OCI-LY7 (cell line): ENCODE measurements around the gene TCERG1L. TPM values are rescaled to one million over a fixed set of nuclear protein-coding genes. Genes with fewer than 3 reads are reported as not detected.

Experiments used
- Bru-seq: library from RNA; stranded (reverse); fragments of 400-500 nt; gene quantifications from one replicate; lab custom pipeline; 2021; lab: Mats Ljungman, UMichigan
- BruChase-seq, 2 experiments: library from RNA; stranded (reverse); fragments of 400-500 nt; gene quantifications; one replicate each; lab custom pipeline; 2021; lab: Mats Ljungman, UMichigan
- BruUV-seq: library from RNA; stranded (reverse); fragments of 400-500 nt; replicated peaks from 2 replicates; lab custom pipeline; 2021; lab: Mats Ljungman, UMichigan
- CTCF ChIA-PET: fragments of 300-600 bp; sonication (Branson Sonifier 250); formaldehyde crosslinking; loops from one replicate; lab custom pipeline; 2022; ENCODE audit warnings: antibody characterized with exemption; ENCODE audit not compliant: unreplicated experiment; lab: Charles Lee
- POLR2A ChIA-PET: fragments of 300-600 bp; sonication (Branson Sonifier 250); formaldehyde crosslinking; loops from one replicate; lab custom pipeline; 2022; ENCODE audit warnings: antibody characterized with exemption; lab: Charles Lee
- DNase-seq: peaks from one replicate; pipeline ENCODE4 v3.0.0-alpha.2; 2015; ENCODE audit warnings: low spot score
- H2AFZ ChIP-seq: fragments of 200-600 bp; sonication (generic), shearing (Covaris generic); 2 replicates; pipeline ENCODE4 v1.6.1; 2014; ENCODE audit warnings: mild to moderate bottlenecking, antibody characterized with exemption, low read length, moderate library complexity
- H3K27ac ChIP-seq: fragments of 200-600 bp; sonication (generic); 2 replicates; pipeline ENCODE4 v1.5.1; 2014; ENCODE audit warnings: mixed run types, low read depth, mild to moderate bottlenecking, moderate library complexity, low read length, inconsistent platforms; ENCODE audit not compliant: poor library complexity, severe bottlenecking
- H3K36me3 ChIP-seq: fragments of 200-600 bp; sonication (generic); 2 replicates; pipeline ENCODE4 v1.6.1; 2014; ENCODE audit warnings: mild to moderate bottlenecking, antibody characterized with exemption, low read length, moderate library complexity, mixed read lengths; ENCODE audit not compliant: insufficient read depth
- H3K4me1 ChIP-seq: fragments of 200-600 bp; sonication (generic); 2 replicates; pipeline ENCODE4 v1.5.1; 2014; ENCODE audit warnings: mild to moderate bottlenecking, low read length; ENCODE audit not compliant: insufficient read depth, poor library complexity, severe bottlenecking
- H3K4me2 ChIP-seq: fragments of 200-600 bp; sonication (generic); 2 replicates; pipeline ENCODE4 v1.6.1; 2014; ENCODE audit warnings: mild to moderate bottlenecking, low read length
- H3K4me3 ChIP-seq: fragments of 200-600 bp; sonication (generic); 2 replicates; pipeline ENCODE4 v1.5.1; 2014; ENCODE audit warnings: mild to moderate bottlenecking, low read depth, low read length; ENCODE audit not compliant: poor library complexity, severe bottlenecking
- H3K79me2 ChIP-seq: fragments of 200-600 bp; sonication (generic); 2 replicates; pipeline ENCODE4 v1.6.1; 2016; ENCODE audit warnings: low read depth, mild to moderate bottlenecking, low read length, moderate library complexity, mixed read lengths; ENCODE audit not compliant: insufficient read depth
- H3K9me2 ChIP-seq: fragments of 200-600 bp; sonication (generic); 2 replicates; pipeline ENCODE4 v1.6.1; 2016; ENCODE audit warnings: mild to moderate bottlenecking, low read length, mixed read lengths; ENCODE audit not compliant: insufficient read depth
- H3K9me3 ChIP-seq: fragments of 200-600 bp; sonication (generic); 2 replicates; pipeline ENCODE4 v1.6.1; 2014; ENCODE audit warnings: mild to moderate bottlenecking, mixed run types, low read length, mixed read lengths
- H4K20me1 ChIP-seq: fragments of 200-600 bp; sonication (generic); 2 replicates; pipeline ENCODE4 v1.6.1; 2014; ENCODE audit warnings: mild to moderate bottlenecking, antibody characterized with exemption, low read length, moderate library complexity, mixed read lengths; ENCODE audit not compliant: insufficient read depth
- EZH2phosphoT487 ChIP-seq: fragments of 200-600 bp; sonication (generic); IDR thresholded peaks from 2 replicates; pipeline ENCODE4 v1.6.1; 2018; ENCODE audit warnings: low read depth, borderline replicate concordance, mild to moderate bottlenecking, mixed run types, antibody characterized with exemption, low read length, moderate library complexity, mixed read lengths
- intact Hi-C: fragments of 100-400 bp; cut with micrococcal nuclease; formaldehyde crosslinking; loops from one replicate; pipeline ENCODE4 v1.10.0; 2022; ENCODE audit not compliant: unreplicated experiment
- long read RNA-seq: library from polyadenylated mRNA; stranded (forward); transcript quantifications from one replicate; pipeline ENCODE4 v2.0.0, GENCODE V29; 2022
- total RNA-seq, 2 experiments: library from RNA; depleted of rRNA in 1 of 2; stranded (reverse); fragments of >200 nt in 1 of 2; shearing (Covaris generic) in 1 of 2; gene quantifications; 2 replicates each; pipeline ENCODE4 v1.2.3, GENCODE V29; 2014 to 2022
- TF ChIP-seq, protein P1 (sequence below): fragments of 200-600 bp; sonication (generic); conservative IDR thresholded peaks from 2 replicates; pipeline ENCODE4 v1.5.1; 2014; ENCODE audit warnings: mild to moderate bottlenecking, antibody characterized with exemption, low read length, moderate library complexity, mixed read lengths

TCERG1L gene, protein sequence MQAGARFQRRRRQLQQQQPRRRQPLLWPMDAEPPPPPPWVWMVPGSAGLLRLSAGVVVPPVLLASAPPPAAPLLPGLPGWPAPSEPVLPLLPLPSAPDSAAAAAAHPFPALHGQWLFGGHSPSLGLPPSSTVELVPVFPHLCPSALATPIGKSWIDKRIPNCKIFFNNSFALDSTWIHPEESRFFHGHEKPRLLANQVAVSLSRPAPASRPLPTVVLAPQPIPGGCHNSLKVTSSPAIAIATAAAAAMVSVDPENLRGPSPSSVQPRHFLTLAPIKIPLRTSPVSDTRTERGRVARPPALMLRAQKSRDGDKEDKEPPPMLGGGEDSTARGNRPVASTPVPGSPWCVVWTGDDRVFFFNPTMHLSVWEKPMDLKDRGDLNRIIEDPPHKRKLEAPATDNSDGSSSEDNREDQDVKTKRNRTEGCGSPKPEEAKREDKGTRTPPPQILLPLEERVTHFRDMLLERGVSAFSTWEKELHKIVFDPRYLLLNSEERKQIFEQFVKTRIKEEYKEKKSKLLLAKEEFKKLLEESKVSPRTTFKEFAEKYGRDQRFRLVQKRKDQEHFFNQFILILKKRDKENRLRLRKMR
- not detected in 2 replicates for total RNA-seq (2014; rRNA removed; shearing (Covaris generic))
- not detected in 2 replicates for total RNA-seq (2022)
- not detected for Bru-seq, nascent RNA
- BruChase-seq, experiment 1, labeled RNA remaining after a 6-hour chase, result not detected
- percentile 1 among the genes with signal in this experiment for BruChase-seq, experiment 2, labeled RNA remaining after a 2-hour chase
- long read RNA-seq, result 0 reads

DNA sequence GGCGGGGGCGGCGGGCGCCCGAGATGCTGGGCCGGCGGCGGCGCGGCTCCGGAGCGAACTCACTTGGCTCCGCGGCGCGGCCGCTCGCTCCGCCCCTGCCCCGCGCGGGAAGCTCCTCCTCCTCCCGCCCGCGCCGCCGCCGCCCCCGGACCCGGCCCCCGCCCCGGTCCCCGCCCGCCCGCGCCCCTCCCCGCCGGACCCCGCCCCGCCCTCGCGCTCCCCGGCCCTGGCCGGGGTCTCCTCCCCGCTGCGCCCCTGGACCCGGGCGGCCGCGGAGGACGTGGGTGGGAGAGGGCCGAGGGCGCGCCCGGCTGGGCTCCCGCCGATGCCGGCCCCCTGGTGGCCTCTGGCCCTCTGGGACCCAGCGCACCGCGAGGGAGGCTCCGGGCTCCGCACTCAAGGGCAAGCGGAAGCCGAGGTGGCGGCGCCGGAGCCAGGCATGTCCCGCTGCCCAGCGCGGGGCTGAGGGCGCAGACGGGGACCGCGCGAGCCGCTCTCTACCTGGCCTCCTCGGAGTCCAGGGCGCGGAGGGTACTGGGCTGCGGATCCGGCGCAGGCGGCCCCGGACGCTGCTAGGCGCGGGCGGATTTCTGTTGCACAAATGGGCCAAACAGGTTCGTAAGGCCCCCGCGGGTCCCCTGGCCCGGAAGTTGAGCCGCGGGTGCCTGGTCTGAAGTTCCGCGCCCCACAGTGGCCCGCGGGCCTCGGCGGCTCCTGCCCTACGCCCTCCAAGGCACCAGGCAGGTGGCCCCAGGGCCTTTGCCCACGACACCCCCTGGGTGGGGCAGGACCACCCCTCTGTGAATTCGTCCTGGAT is at the start of gene TCERG1L:
TCERG1L (minus strand) TSS at position 61 of the 817 bp plus-strand sequence. CDS start 86 bp downstream, outside the sequence.
- Histone ChIP-seq H3K36me3 (no peaks in the 10 kb centered on the region), H3K9me2 (no peaks in the 10 kb centered on the region), H3K9me3 (no peaks in the 10 kb centered on the region), H3K4me2 (no peak within 1 kb of the TSS), H4K20me1 (no peaks in the 10 kb centered on the region), H3K4me1 (no peaks in the 10 kb centered on the region), H2AFZ (no peak within 1 kb of the TSS), H3K79me2 (no peaks in the 10 kb centered on the region), H3K4me3 (no peak within 1 kb of the TSS), H3K27ac (no peak within 1 kb of the TSS)
- ChIA-PET CTCF (no interaction called here), POLR2A (no interaction called here)
- TF ChIP-seq, protein P1, sequence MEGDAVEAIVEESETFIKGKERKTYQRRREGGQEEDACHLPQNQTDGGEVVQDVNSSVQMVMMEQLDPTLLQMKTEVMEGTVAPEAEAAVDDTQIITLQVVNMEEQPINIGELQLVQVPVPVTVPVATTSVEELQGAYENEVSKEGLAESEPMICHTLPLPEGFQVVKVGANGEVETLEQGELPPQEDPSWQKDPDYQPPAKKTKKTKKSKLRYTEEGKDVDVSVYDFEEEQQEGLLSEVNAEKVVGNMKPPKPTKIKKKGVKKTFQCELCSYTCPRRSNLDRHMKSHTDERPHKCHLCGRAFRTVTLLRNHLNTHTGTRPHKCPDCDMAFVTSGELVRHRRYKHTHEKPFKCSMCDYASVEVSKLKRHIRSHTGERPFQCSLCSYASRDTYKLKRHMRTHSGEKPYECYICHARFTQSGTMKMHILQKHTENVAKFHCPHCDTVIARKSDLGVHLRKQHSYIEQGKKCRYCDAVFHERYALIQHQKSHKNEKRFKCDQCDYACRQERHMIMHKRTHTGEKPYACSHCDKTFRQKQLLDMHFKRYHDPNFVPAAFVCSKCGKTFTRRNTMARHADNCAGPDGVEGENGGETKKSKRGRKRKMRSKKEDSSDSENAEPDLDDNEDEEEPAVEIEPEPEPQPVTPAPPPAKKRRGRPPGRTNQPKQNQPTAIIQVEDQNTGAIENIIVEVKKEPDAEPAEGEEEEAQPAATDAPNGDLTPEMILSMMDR, result no peak
- no peak for TF ChIP-seq EZH2phosphoT487
- BruUV-seq, result no TSS peak
- no peak for DNase-seq
- intact Hi-C loops, result no loop called here

DNA sequence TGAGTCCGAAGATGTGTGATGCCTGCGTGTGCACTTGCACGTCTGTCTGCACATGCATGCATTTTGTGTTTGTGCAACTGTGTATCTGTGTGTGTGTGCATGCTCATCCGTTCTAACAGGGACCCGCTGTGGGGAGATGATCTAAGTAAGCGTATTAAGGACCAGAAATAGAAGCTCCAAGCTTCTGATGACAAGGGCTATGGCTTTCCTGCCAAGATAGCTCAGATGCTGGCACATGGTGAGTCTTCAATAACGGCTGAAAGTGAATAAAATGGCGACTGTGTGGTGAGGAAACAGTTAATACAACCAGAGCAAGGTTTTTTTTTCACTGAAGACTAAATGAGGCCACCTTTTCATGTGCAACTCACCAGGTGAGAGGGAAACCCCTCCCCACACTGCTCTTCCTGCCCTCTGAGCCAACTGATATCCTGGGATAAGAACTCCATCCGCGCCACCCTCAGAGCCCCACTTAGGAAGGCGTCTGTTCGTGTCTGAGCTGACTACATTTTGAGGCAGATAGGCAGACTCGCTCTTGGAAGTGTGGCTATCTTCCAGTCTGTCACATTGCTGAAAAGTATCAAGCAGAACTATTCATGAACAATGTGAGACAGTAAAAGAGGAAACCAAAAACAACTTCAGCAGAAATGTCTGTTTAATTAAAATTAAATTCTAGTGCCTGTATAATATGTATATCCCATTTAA is 47.4 kb upstream of the TCERG1L start:
- ChIA-PET CTCF (no interaction called here), POLR2A (interaction anchor here (0.7 kb wide), 1 partner anchor 358 kb away, joined by 4 read pairs; no protein-coding TSS in a partner anchor)
- Histone ChIP-seq H4K20me1 (no peaks in the 10 kb centered on the region), H3K4me3 (no peak overlapping the region), H3K9me3 (no peaks in the 10 kb centered on the region), H3K9me2 (no peaks in the 10 kb centered on the region), H3K36me3 (no peaks in the 10 kb centered on the region), H3K4me2 (no peak overlapping the region), H3K79me2 (no peaks in the 10 kb centered on the region), H3K27ac (no peak overlapping the region), H3K4me1 (no peaks in the 10 kb centered on the region), H2AFZ (no peak overlapping the region)
- intact Hi-C loops, result no loop called here
- no TSS peak for BruUV-seq
- DNase-seq, result no peak
- no peak for TF ChIP-seq EZH2phosphoT487
- TF ChIP-seq, protein P1, result no peak
